Activated naive CD8-positive, alpha-beta T cell (primary cell): Measurements from ENCODE around the gene PXDN.

Source experiments
- H3K27ac Mint-ChIP-seq: one replicate; pipeline ENCODE4 v1.8.0; 2021; ENCODE audit warnings: mixed read lengths
- H3K27me3 Mint-ChIP-seq: one replicate; pipeline ENCODE4 v1.8.0; 2021; ENCODE audit warnings: mixed read lengths
- H3K36me3 Mint-ChIP-seq: one replicate; pipeline ENCODE4 v1.8.0; 2021; ENCODE audit warnings: mixed read lengths
- H3K4me1 Mint-ChIP-seq: one replicate; pipeline ENCODE4 v1.8.0; 2021; ENCODE audit warnings: low read depth, mixed read lengths
- H3K4me3 Mint-ChIP-seq: one replicate; pipeline ENCODE4 v1.8.0; 2021; ENCODE audit warnings: mild to moderate bottlenecking, mixed read lengths
- H3K9me3 Mint-ChIP-seq: one replicate; pipeline ENCODE4 v1.8.0; 2021; ENCODE audit warnings: low read depth, mixed read lengths

Gene PXDN

GRCh38 chr2:1636791-1637415, 107.4 kb downstream of the PXDN start:
- H3K9me3 Mint-ChIP-seq = no peaks in the 10 kb centered on the region
- H3K27me3 Mint-ChIP-seq = no peaks in the 10 kb centered on the region
- H3K4me1 Mint-ChIP-seq = no peaks in the 10 kb centered on the region
- H3K36me3 Mint-ChIP-seq = no peaks in the 10 kb centered on the region
- H3K27ac Mint-ChIP-seq = no peak overlapping the region
- H3K4me3 Mint-ChIP-seq = no peak overlapping the region

- H3K4me1 Mint-ChIP-seq = no peaks in the 10 kb centered on the region
- no peak overlapping the region for H3K4me3 Mint-ChIP-seq
- H3K27ac Mint-ChIP-seq = no peak overlapping the region
- H3K9me3 Mint-ChIP-seq = no peaks in the 10 kb centered on the region
- no peaks in the 10 kb centered on the region for H3K27me3 Mint-ChIP-seq
- no peaks in the 10 kb centered on the region for H3K36me3 Mint-ChIP-seq
Observed at GRCh38 chr2:1635823-1636222, 108.5 kb downstream of the PXDN start.

- Mint-ChIP-seq H3K36me3 (no peaks in the 10 kb centered on the region), H3K27ac (no peak overlapping the region), H3K4me1 (no peaks in the 10 kb centered on the region), H3K27me3 (no peaks in the 10 kb centered on the region), H3K9me3 (no peaks in the 10 kb centered on the region), H3K4me3 (no peak overlapping the region)
Observed at GRCh38 chr2:1634681-1635341, 109.5 kb downstream of the PXDN start.

- Mint-ChIP-seq H3K4me1 (no peaks in the 10 kb centered on the region), H3K27ac (no peak overlapping the region), H3K36me3 (no peaks in the 10 kb centered on the region), H3K9me3 (no peaks in the 10 kb centered on the region), H3K27me3 (no peaks in the 10 kb centered on the region), H3K4me3 (no peak overlapping the region)
Observed at GRCh38 chr2:1633936-1634587, 110.3 kb downstream of the PXDN start.

- H3K27ac Mint-ChIP-seq = no peak overlapping the region
- no peak overlapping the region for H3K4me3 Mint-ChIP-seq
- no peaks in the 10 kb centered on the region for H3K27me3 Mint-ChIP-seq
- no peaks in the 10 kb centered on the region for H3K4me1 Mint-ChIP-seq
- H3K36me3 Mint-ChIP-seq = no peaks in the 10 kb centered on the region
- H3K9me3 Mint-ChIP-seq = no peaks in the 10 kb centered on the region
Observed at GRCh38 chr2:1633092-1633671, 111.1 kb downstream of the PXDN start.

GRCh38 chr2:1632510-1632909, 111.8 kb downstream of the PXDN start:
- Mint-ChIP-seq H3K9me3 (no peaks in the 10 kb centered on the region), H3K4me3 (no peak overlapping the region), H3K36me3 (no peaks in the 10 kb centered on the region), H3K27me3 (no peaks in the 10 kb centered on the region), H3K27ac (no peak overlapping the region), H3K4me1 (no peaks in the 10 kb centered on the region)

- Mint-ChIP-seq H3K27ac (no peak overlapping the region), H3K4me3 (no peak overlapping the region), H3K4me1 (no peaks in the 10 kb centered on the region), H3K27me3 (peaks cover 1% of the 10 kb centered on the region), H3K9me3 (no peaks in the 10 kb centered on the region), H3K36me3 (no peaks in the 10 kb centered on the region)
Observed at GRCh38 chr2:1632002-1632348, 112.3 kb downstream of the PXDN start.

GRCh38 chr2:1631292-1632001, 112.9 kb downstream of the PXDN start:
- Mint-ChIP-seq H3K4me1 (no peaks in the 10 kb centered on the region), H3K9me3 (no peaks in the 10 kb centered on the region), H3K4me3 (no peak overlapping the region), H3K27ac (no peak overlapping the region), H3K36me3 (no peaks in the 10 kb centered on the region), H3K27me3 (peaks cover 1% of the 10 kb centered on the region)

- Mint-ChIP-seq H3K36me3 (no peaks in the 10 kb centered on the region), H3K9me3 (no peaks in the 10 kb centered on the region), H3K27me3 (peaks cover 1% of the 10 kb centered on the region), H3K4me1 (no peaks in the 10 kb centered on the region), H3K4me3 (no peak overlapping the region), H3K27ac (no peak overlapping the region)
Observed at GRCh38 chr2:1628893-1629292, 115.4 kb downstream of the PXDN start.

- Mint-ChIP-seq H3K9me3 (no peaks in the 10 kb centered on the region), H3K27ac (no peak overlapping the region), H3K4me1 (no peaks in the 10 kb centered on the region)
Observed at GRCh38 chr2:1627628-1628381, 116.5 kb downstream of the PXDN start.

GRCh38 chr2:1626271-1626681, 118.0 kb downstream of the PXDN start:
- H3K4me1 Mint-ChIP-seq = no peaks in the 10 kb centered on the region
- H3K27ac Mint-ChIP-seq = no peak overlapping the region
- H3K9me3 Mint-ChIP-seq = no peaks in the 10 kb centered on the region
- no peaks in the 10 kb centered on the region for H3K36me3 Mint-ChIP-seq
- H3K4me3 Mint-ChIP-seq = no peak overlapping the region
- peaks cover 1% of the 10 kb centered on the region for H3K27me3 Mint-ChIP-seq

More at GRCh38 chr2:1627628-1628381, 116.5 kb downstream of the PXDN start:
- Mint-ChIP-seq H3K27me3 (peaks cover 1% of the 10 kb centered on the region), H3K36me3 (no peaks in the 10 kb centered on the region), H3K4me3 (no peak overlapping the region)

GRCh38 chr2:1625281-1626001, 118.9 kb downstream of the PXDN start:
- no peak overlapping the region for H3K4me3 Mint-ChIP-seq
- no peaks in the 10 kb centered on the region for H3K4me1 Mint-ChIP-seq
- H3K27ac Mint-ChIP-seq = no peak overlapping the region
- peaks cover 1% of the 10 kb centered on the region for H3K27me3 Mint-ChIP-seq
- H3K9me3 Mint-ChIP-seq = no peaks in the 10 kb centered on the region
- no peaks in the 10 kb centered on the region for H3K36me3 Mint-ChIP-seq

- peaks cover 1% of the 10 kb centered on the region for H3K27me3 Mint-ChIP-seq
- H3K36me3 Mint-ChIP-seq = no peaks in the 10 kb centered on the region
- H3K9me3 Mint-ChIP-seq = no peaks in the 10 kb centered on the region
- no peak overlapping the region for H3K4me3 Mint-ChIP-seq
- no peak overlapping the region for H3K27ac Mint-ChIP-seq
- no peaks in the 10 kb centered on the region for H3K4me1 Mint-ChIP-seq
Observed at GRCh38 chr2:1623906-1624445, 120.3 kb downstream of the PXDN start.
